LNCaP clone FGC (cell line): ENCODE results near the gene GRIP1.
A peak's percentile ranks its signal among the peaks of the same experiment; 100 is the strongest.

Experiments
- DNase-seq: peaks from one replicate; pipeline ENCODE4 v3.0.0-alpha.2; 2011; ENCODE audit warnings: low read depth
- H3K4me3 ChIP-seq: 2 replicates; pipeline ENCODE4 v1.5.1; 2011; ENCODE audit warnings: mild to moderate bottlenecking, low read depth, low read length, control low read depth
- CTCF ChIP-seq: IDR thresholded peaks from 2 replicates; pipeline ENCODE4 v1.5.1; 2012; ENCODE audit warnings: mild to moderate bottlenecking; ENCODE audit not compliant: control insufficient read depth, insufficient read depth; ENCODE audit errors: extremely low read depth

GRIP1 gene

DNA sequence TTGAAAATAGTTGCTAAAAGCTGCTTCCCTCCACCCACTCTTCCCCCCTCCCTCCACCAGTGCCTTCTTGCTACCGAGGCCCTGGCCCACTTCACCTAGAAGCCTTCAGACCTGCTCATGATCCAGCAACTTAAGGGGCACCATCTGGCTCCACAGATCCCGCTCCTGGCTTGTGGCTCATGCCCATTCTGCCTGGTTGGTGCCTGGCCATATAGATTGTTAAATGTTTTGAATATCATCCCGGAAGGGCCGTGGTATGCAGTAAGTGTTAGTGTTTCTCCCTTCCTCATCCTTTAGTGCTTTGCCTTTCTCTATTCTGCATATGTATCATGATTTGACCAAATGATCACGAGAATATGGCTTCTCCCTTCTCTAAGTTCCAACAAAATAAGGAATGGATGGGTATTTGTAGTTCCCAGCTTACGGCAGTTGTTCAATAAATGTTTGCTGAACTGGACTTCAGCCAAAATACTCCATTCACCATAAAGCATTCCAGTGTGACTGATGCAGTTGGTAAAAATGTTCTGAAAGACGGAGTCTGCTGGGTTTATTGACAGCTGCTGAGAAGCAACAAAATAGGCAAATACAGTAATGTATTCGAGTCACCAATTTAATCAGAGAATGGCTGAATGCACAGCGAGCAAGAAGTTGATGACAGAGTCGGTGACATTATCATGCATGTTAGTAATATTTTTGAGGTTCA is 30.7 kb downstream of the GRIP1 start:
- no peak overlapping the region for H3K4me3 ChIP-seq
- peak; percentile 41 for DNase-seq
- no peak for TF ChIP-seq CTCF

- no peak overlapping the region for H3K4me3 ChIP-seq
- DNase-seq, result no peak
- TF ChIP-seq CTCF, result no peak
Observed at GRCh38 chr12:66647034-66647691, 31.7 kb downstream of the GRIP1 start.

- no peak for TF ChIP-seq CTCF
- no peak overlapping the region for H3K4me3 ChIP-seq
- DNase-seq, result no peak
Observed at GRCh38 chr12:66644151-66644550, 34.7 kb downstream of the GRIP1 start.

GRCh38 chr12:66640691-66641460 is 38.0 kb downstream of the GRIP1 start:
- no peak for TF ChIP-seq CTCF
- no peak for DNase-seq
- H3K4me3 ChIP-seq, result no peak overlapping the region

GRCh38 chr12:66638666-66639065 is 40.2 kb downstream of the GRIP1 start:
- no peak for TF ChIP-seq CTCF
- DNase-seq, result no peak
- H3K4me3 ChIP-seq, result no peak overlapping the region

GRCh38 chr12:66637699-66638301 is 41.1 kb downstream of the GRIP1 start:
- DNase-seq, result no peak
- no peak overlapping the region for H3K4me3 ChIP-seq
- no peak for TF ChIP-seq CTCF
